GM12878 (cell line): ENCODE results near the gene UBE2L6.

Source experiments
- EED ChIP-seq: sonication (generic); IDR thresholded peaks from 2 replicates; pipeline ENCODE4 v1.6.1; 2016; ENCODE audit warnings: antibody characterized with exemption, low read depth
- ESRRA ChIP-seq: IDR thresholded peaks from 2 replicates; pipeline ENCODE4 v1.6.1; 2012; ENCODE audit warnings: mild to moderate bottlenecking, low read length, improper control_type of control experiment
- EZH2 ChIP-seq: IDR thresholded peaks from 2 replicates; pipeline ENCODE4 v1.6.1; 2012; ENCODE audit warnings: low read depth, mild to moderate bottlenecking, control low read depth, inconsistent platforms, low read length, borderline replicate concordance; ENCODE audit not compliant: control insufficient read depth
- RCOR1 ChIP-seq: conservative IDR thresholded peaks from 2 replicates; pipeline ENCODE4 v1.6.1; 2012; ENCODE audit warnings: low read depth, low read length, improper control_type of control experiment
- TF ChIP-seq, protein P1 (sequence below), 3 experiments: IDR thresholded peaks in 2 of 3; conservative IDR thresholded peaks in 1 of 3; 2 replicates each; pipeline ENCODE4 v1.5.1; 2011; ENCODE audit warnings: low read depth in 3 of 3, low read length in 3 of 3, mild to moderate bottlenecking in 3 of 3, control low read depth in 2 of 3, moderate library complexity in 2 of 3, inconsistent platforms in 1 of 3, mixed read lengths in 1 of 3; ENCODE audit not compliant: control insufficient read depth in 2 of 3, insufficient read depth in 1 of 3; ENCODE audit errors: extremely low read depth in 1 of 3

DNA sequence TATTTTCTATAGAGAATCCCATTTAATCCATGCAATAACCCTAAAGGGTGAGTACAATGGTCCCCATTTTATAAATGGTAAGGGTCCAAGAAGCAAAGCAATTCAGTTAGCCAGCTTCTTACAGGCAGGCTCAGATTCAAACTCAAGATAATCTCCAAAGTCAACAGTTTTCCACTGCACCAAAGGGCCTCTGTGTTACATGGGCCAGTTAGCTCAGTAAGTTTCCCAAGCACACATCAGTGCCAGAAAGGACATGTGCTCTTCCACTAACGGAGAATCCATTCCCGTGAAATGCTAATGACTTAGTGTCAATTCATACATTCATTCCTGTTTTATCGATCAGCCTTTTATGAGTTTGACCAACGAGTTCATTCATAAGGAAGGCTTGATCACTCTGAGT is 63.0 kb downstream of the UBE2L6 start:
- TF ChIP-seq RCOR1 (no peak), EZH2 (no peak), EED (no peak), ESRRA (no peak)
- TF ChIP-seq, protein P1, sequence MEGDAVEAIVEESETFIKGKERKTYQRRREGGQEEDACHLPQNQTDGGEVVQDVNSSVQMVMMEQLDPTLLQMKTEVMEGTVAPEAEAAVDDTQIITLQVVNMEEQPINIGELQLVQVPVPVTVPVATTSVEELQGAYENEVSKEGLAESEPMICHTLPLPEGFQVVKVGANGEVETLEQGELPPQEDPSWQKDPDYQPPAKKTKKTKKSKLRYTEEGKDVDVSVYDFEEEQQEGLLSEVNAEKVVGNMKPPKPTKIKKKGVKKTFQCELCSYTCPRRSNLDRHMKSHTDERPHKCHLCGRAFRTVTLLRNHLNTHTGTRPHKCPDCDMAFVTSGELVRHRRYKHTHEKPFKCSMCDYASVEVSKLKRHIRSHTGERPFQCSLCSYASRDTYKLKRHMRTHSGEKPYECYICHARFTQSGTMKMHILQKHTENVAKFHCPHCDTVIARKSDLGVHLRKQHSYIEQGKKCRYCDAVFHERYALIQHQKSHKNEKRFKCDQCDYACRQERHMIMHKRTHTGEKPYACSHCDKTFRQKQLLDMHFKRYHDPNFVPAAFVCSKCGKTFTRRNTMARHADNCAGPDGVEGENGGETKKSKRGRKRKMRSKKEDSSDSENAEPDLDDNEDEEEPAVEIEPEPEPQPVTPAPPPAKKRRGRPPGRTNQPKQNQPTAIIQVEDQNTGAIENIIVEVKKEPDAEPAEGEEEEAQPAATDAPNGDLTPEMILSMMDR (IDR thresholded peaks at IDR 0.05 in 2 of 3, conservative IDR thresholded peaks at IDR 0.05 in 1 of 3; ENCODE audit: control insufficient read depth in 2 of 3, extremely low read depth in 1 of 3, insufficient read depth in 1 of 3, low read depth in 3 of 3, low read length in 3 of 3), result no peak
